Caco-2 (cell line): ENCODE results near the gene SORD. TPM values are rescaled to one million over a fixed set of nuclear protein-coding genes. Genes with fewer than 3 reads are reported as not detected.

ENCODE experiments used
- BruUV-seq: library from RNA; stranded (reverse); fragments of 400-500 nt; replicated peaks from 2 replicates; lab custom pipeline; 2021; lab: Mats Ljungman, UMichigan
- CTCF ChIA-PET: fragments of 300-600 bp; sonication (Branson Sonifier 250); formaldehyde crosslinking; loops from one replicate; lab custom pipeline; 2022; ENCODE audit warnings: antibody characterized with exemption; lab: Charles Lee
- POLR2A ChIA-PET: fragments of 300-600 bp; sonication (Branson Sonifier 250); formaldehyde crosslinking; loops from one replicate; lab custom pipeline; 2022; ENCODE audit warnings: antibody characterized with exemption; lab: Charles Lee
- DNase-seq, 2 experiments: peaks; one replicate each; pipeline versions ENCODE4 v3.0.0 to v3.0.0-alpha.2; 2020 to 2022
- H3K27me3 ChIP-seq: replicated peaks from 2 replicates; pipeline ENCODE4 v1.6.0; 2011; ENCODE audit warnings: low read length; ENCODE audit not compliant: control insufficient read depth, insufficient read depth
- H3K36me3 ChIP-seq: 2 replicates; pipeline ENCODE4 v1.5.1; 2011; ENCODE audit warnings: low read length; ENCODE audit not compliant: control insufficient read depth, insufficient read depth
- H3K4me1 ChIP-seq: fragments of 250-450 bp; sonication (Bioruptor Pico); 2 replicates; pipeline ENCODE4 v1.5.1; 2020; ENCODE audit warnings: mild to moderate bottlenecking
- H3K4me3 ChIP-seq: 2 replicates; pipeline ENCODE4 v1.5.1; 2011; ENCODE audit warnings: low read depth, mild to moderate bottlenecking, control low read depth, low read length
- H3K9me3 ChIP-seq: fragments of 250-450 bp; sonication (Bioruptor Pico); 2 replicates; pipeline ENCODE4 v1.5.1; 2020; ENCODE audit warnings: mild to moderate bottlenecking, moderate library complexity
- H3K27ac Mint-ChIP-seq: one replicate; pipeline ENCODE4 v1.8.0; 2022; ENCODE audit warnings: mixed read lengths; ENCODE audit not compliant: unreplicated experiment
- H3K27me3 Mint-ChIP-seq: one replicate; pipeline ENCODE4 v1.8.0; 2022; ENCODE audit warnings: mixed read lengths; ENCODE audit not compliant: insufficient read depth, unreplicated experiment
- H3K36me3 Mint-ChIP-seq: one replicate; pipeline ENCODE4 v1.8.0; 2022; ENCODE audit warnings: mild to moderate bottlenecking, mixed read lengths; ENCODE audit not compliant: insufficient read depth, unreplicated experiment
- H3K4me1 Mint-ChIP-seq: one replicate; pipeline ENCODE4 v1.8.0; 2022; ENCODE audit warnings: low read depth, mixed read lengths; ENCODE audit not compliant: unreplicated experiment
- H3K4me3 Mint-ChIP-seq: one replicate; pipeline ENCODE4 v1.8.0; 2022; ENCODE audit warnings: mild to moderate bottlenecking, moderate library complexity, mixed read lengths; ENCODE audit not compliant: unreplicated experiment
- H3K9me3 Mint-ChIP-seq: one replicate; pipeline ENCODE4 v1.8.0; 2022; ENCODE audit warnings: mixed read lengths; ENCODE audit not compliant: unreplicated experiment
- CTCF ChIP-seq, 2 experiments: fragments of 200-600 bp in 1 of 2; IDR thresholded peaks; 1 replicate in 1 of 2; 2 replicates in 1 of 2; pipeline versions ENCODE4 v1.5.1 to v1.8.0; 2011 to 2022; ENCODE audit warnings: antibody characterized with exemption in 1 of 2, control low read depth in 1 of 2, inconsistent platforms in 1 of 2, low read depth in 1 of 2, low read length in 1 of 2, mild to moderate bottlenecking in 1 of 2, moderate library complexity in 1 of 2; ENCODE audit not compliant: insufficient read depth in 1 of 2, severe bottlenecking in 1 of 2, unreplicated experiment in 1 of 2
- intact Hi-C: fragments of 100-400 bp; cut with micrococcal nuclease; formaldehyde crosslinking; loops from one replicate; pipeline ENCODE4 v1.10.0; 2022; ENCODE audit not compliant: unreplicated experiment
- total RNA-seq: library from RNA; stranded (reverse); gene quantifications from 2 replicates; pipeline ENCODE4 v1.2.3, GENCODE V29; 2022

Gene SORD
- total RNA-seq, 1 experiment from 2014 or later = 79.7 TPM

- Mint-ChIP-seq H3K27ac (no peak overlapping the region), H3K27me3 (no peaks in the 10 kb centered on the region), H3K4me3 (no peak overlapping the region), H3K9me3 (no peaks in the 10 kb centered on the region), H3K4me1 (no peaks in the 10 kb centered on the region), H3K36me3 (no peaks in the 10 kb centered on the region)
- ChIA-PET POLR2A (no interaction called here), CTCF (no interaction called here)
- Histone ChIP-seq H3K36me3 (no peaks in the 10 kb centered on the region), H3K4me3 (no peak overlapping the region), H3K9me3 (no peaks in the 10 kb centered on the region), H3K27me3 (no peaks in the 10 kb centered on the region), H3K4me1 (no peaks in the 10 kb centered on the region)
- TF ChIP-seq CTCF (IDR thresholded peaks at IDR 0.05; ENCODE audit: insufficient read depth in 1 of 2, low read depth in 1 of 2, low read length in 1 of 2, severe bottlenecking in 1 of 2, unreplicated experiment in 1 of 2) = no peak
- DNase-seq = no peak
- intact Hi-C loops = no loop called here
- BruUV-seq = no TSS peak
Measured at GRCh38 chr15:45099549-45100165, 76.7 kb downstream of the SORD start.

- no peaks in the 10 kb centered on the region for H3K36me3 ChIP-seq
- Mint-ChIP-seq H3K27ac (no peak overlapping the region), H3K36me3 (no peaks in the 10 kb centered on the region), H3K27me3 (no peaks in the 10 kb centered on the region), H3K4me3 (no peak overlapping the region), H3K4me1 (no peaks in the 10 kb centered on the region), H3K9me3 (no peaks in the 10 kb centered on the region)
- H3K9me3 ChIP-seq = no peaks in the 10 kb centered on the region
- TF ChIP-seq CTCF (IDR thresholded peaks at IDR 0.05; ENCODE audit: insufficient read depth in 1 of 2, low read depth in 1 of 2, low read length in 1 of 2, severe bottlenecking in 1 of 2, unreplicated experiment in 1 of 2) = no peak
- BruUV-seq = no TSS peak
- no peak overlapping the region for H3K4me3 ChIP-seq
- no peaks in the 10 kb centered on the region for H3K4me1 ChIP-seq
- no peaks in the 10 kb centered on the region for H3K27me3 ChIP-seq
- ChIA-PET CTCF (interaction anchor here (2.5 kb wide), 1 partner anchor 17 kb away, joined by 9 read pairs; no protein-coding TSS in a partner anchor), POLR2A (no interaction called here)
- intact Hi-C loops = no loop called here
- no peak for DNase-seq
Measured at GRCh38 chr15:45100884-45101625, 78.1 kb downstream of the SORD start.

- no peaks in the 10 kb centered on the region for H3K9me3 ChIP-seq
- ChIA-PET POLR2A (no interaction called here), CTCF (interaction anchor here (2.5 kb wide), 1 partner anchor 16 kb away, joined by 9 read pairs; no protein-coding TSS in a partner anchor)
- Mint-ChIP-seq H3K4me3 (no peak overlapping the region), H3K4me1 (no peaks in the 10 kb centered on the region), H3K9me3 (no peaks in the 10 kb centered on the region), H3K36me3 (no peaks in the 10 kb centered on the region), H3K27ac (no peak overlapping the region), H3K27me3 (no peaks in the 10 kb centered on the region)
- no peaks in the 10 kb centered on the region for H3K36me3 ChIP-seq
- intact Hi-C loops = no loop called here
- no peak for DNase-seq
- TF ChIP-seq CTCF (IDR thresholded peaks at IDR 0.05; ENCODE audit: insufficient read depth in 1 of 2, low read depth in 1 of 2, low read length in 1 of 2, severe bottlenecking in 1 of 2, unreplicated experiment in 1 of 2) = no peak
- H3K4me3 ChIP-seq = no peak overlapping the region
- H3K27me3 ChIP-seq = no peaks in the 10 kb centered on the region
- no TSS peak for BruUV-seq
- no peaks in the 10 kb centered on the region for H3K4me1 ChIP-seq
Measured at GRCh38 chr15:45101749-45102148, 78.8 kb downstream of the SORD start.
